ENCODE measurements around the gene DOK7. TPM values are rescaled to one million over a fixed set of nuclear protein-coding genes. Genes with fewer than 3 reads are reported as not detected.

DOK7 gene
- total RNA-seq, 1 experiment from 2014 or later: 0.26 TPM

GRCh38 chr4:3442959-3443749 lies 20.0 kb upstream of the DOK7 start:
- no peaks in the 10 kb centered on the region for H3K27me3 Mint-ChIP-seq (ENCODE audit: low read depth)
- no peaks in the 10 kb centered on the region for H3K79me2 ChIP-seq (ENCODE audit: insufficient read depth, low read length)
- H3T11ph ChIP-seq (ENCODE audit: low read length): no peak overlapping the region
- no peaks in the 10 kb centered on the region for H3K23me2 ChIP-seq (ENCODE audit: insufficient read length, low read depth, low read length, poor library complexity, severe bottlenecking)
- no peak overlapping the region for H2BK15ac ChIP-seq (ENCODE audit: low read depth, low read length)
- H2AK5ac ChIP-seq (ENCODE audit: insufficient read length, low read length): no peak overlapping the region
- H4K5ac ChIP-seq (ENCODE audit: insufficient read length, low read depth, low read length): no peak overlapping the region
- no CpG with 5 or more reads among the region's 36 CpGs for WGBS (ENCODE audit: extremely low coverage, insufficient read length, low lambda C conversion rate)
- H3K56ac ChIP-seq (ENCODE audit: insufficient read length, low read depth, low read length): no peak overlapping the region
- H2BK5ac ChIP-seq (ENCODE audit: insufficient read length, low read length): no peak overlapping the region
- no peak overlapping the region for H3K23ac ChIP-seq (ENCODE audit: insufficient read length, low read depth, low read length)
- no peak overlapping the region for H3K9ac ChIP-seq (ENCODE audit: extremely low read depth, insufficient read length, low read length)
- no peaks in the 10 kb centered on the region for H3K4me1 ChIP-seq (ENCODE audit: insufficient read depth, low read length)
- H4K20me1 ChIP-seq (ENCODE audit: control insufficient read depth, insufficient read depth, insufficient read length): no peaks in the 10 kb centered on the region
- H3K36me3 Mint-ChIP-seq (ENCODE audit: insufficient read depth in 1 of 3, low read depth in 3 of 3): no peaks in the 10 kb centered on the region
- no peak overlapping the region for H2BK120ac ChIP-seq (ENCODE audit: low read depth, low read length, poor library complexity, severe bottlenecking)
- no peaks in the 10 kb centered on the region for H3K79me1 ChIP-seq (ENCODE audit: insufficient read depth, low read depth, low read length, poor library complexity, severe bottlenecking)
- H3K18ac ChIP-seq (ENCODE audit: insufficient read length, low read depth, low read length): no peak overlapping the region
- H3K14ac ChIP-seq (ENCODE audit: insufficient read depth, low read length): no peak overlapping the region
- peak; percentile 73 for DNase-seq
- no peak overlapping the region for H4K91ac ChIP-seq (ENCODE audit: insufficient read length, low read depth, low read length)
- H3K27ac ChIP-seq (ENCODE audit: insufficient read length, low read depth, low read length): no peak overlapping the region
- no peak overlapping the region for H4K8ac ChIP-seq (replicated peaks; ENCODE audit: insufficient read length, low read depth, low read length)
- no peak overlapping the region for H2AFZ ChIP-seq (ENCODE audit: low read length)
- H3K9me3 ChIP-seq (ENCODE audit: control insufficient read depth, low read depth, low read length): no peaks in the 10 kb centered on the region
- H3K4me2 ChIP-seq (ENCODE audit: insufficient read depth, insufficient read length, low read length): no peak overlapping the region
- H3K27ac Mint-ChIP-seq: no peak overlapping the region
- no peak overlapping the region for H2BK12ac ChIP-seq (ENCODE audit: insufficient read length, low read depth, low read length)
- H2BK20ac ChIP-seq (ENCODE audit: low read depth, low read length, poor library complexity, severe bottlenecking): no peak overlapping the region
- no peak overlapping the region for H3K4ac ChIP-seq (ENCODE audit: low read depth, low read length)
- no peaks in the 10 kb centered on the region for H3K27me3 ChIP-seq (ENCODE audit: insufficient read depth, low read length)
- H3K4me1 Mint-ChIP-seq: no peaks in the 10 kb centered on the region
- H3K4me3 Mint-ChIP-seq: no peak overlapping the region
- TF ChIP-seq, protein P1, sequence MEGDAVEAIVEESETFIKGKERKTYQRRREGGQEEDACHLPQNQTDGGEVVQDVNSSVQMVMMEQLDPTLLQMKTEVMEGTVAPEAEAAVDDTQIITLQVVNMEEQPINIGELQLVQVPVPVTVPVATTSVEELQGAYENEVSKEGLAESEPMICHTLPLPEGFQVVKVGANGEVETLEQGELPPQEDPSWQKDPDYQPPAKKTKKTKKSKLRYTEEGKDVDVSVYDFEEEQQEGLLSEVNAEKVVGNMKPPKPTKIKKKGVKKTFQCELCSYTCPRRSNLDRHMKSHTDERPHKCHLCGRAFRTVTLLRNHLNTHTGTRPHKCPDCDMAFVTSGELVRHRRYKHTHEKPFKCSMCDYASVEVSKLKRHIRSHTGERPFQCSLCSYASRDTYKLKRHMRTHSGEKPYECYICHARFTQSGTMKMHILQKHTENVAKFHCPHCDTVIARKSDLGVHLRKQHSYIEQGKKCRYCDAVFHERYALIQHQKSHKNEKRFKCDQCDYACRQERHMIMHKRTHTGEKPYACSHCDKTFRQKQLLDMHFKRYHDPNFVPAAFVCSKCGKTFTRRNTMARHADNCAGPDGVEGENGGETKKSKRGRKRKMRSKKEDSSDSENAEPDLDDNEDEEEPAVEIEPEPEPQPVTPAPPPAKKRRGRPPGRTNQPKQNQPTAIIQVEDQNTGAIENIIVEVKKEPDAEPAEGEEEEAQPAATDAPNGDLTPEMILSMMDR (conservative IDR thresholded peaks at IDR 0.05): peak; percentile 99
- H3K9me3 Mint-ChIP-seq: no peaks in the 10 kb centered on the region

All from H9 (cell line).